Heart left ventricle (tissue), 16 donors: Measurements from ENCODE around the gene ZNF692. TPM values are rescaled to one million over a fixed set of nuclear protein-coding genes. Genes with fewer than 3 reads are reported as not detected.

Experiments used
- ATAC-seq, 4 donors: fragments of 200-7000 bp; cut with Tn5 transposase; one replicate each; pipeline ENCODE4 v1.9.1; 2020 to 2022; ENCODE audit warnings: moderate library complexity in 4 of 4, mild to moderate bottlenecking in 3 of 4, moderate number of reproducible peaks in 1 of 4
- DNase-seq, 5 donors: peaks; one replicate each; pipeline ENCODE4 v3.0.0-alpha.2; 2020
- H3K27ac ChIP-seq, 12 donors: fragments of 200-600 bp; sonication (generic) in 4 of 12; one replicate each; pipeline versions ENCODE4 v1.5.0 to v1.8.0; 2016 to 2022; ENCODE audit warnings: mild to moderate bottlenecking in 2 of 12
- H3K27me3 ChIP-seq, 9 donors: fragments of 200-600 bp; sonication (generic) in 2 of 9; one replicate each; pipeline versions ENCODE4 v1.5.1 to v1.8.0; 2016 to 2022; ENCODE audit warnings: mild to moderate bottlenecking in 3 of 9
- H3K36me3 ChIP-seq, 9 donors: fragments of 200-600 bp; sonication (generic) in 2 of 9; one replicate each; pipeline versions ENCODE4 v1.5.0 to v1.8.0; 2018 to 2022; ENCODE audit warnings: mild to moderate bottlenecking in 2 of 9
- H3K4me1 ChIP-seq, 12 donors: fragments of 200-600 bp; sonication (generic) in 4 of 12; one replicate each; pipeline versions ENCODE4 v1.5.0 to v1.8.0; 2016 to 2022; ENCODE audit warnings: mild to moderate bottlenecking in 3 of 12
- H3K4me3 ChIP-seq, 12 donors: fragments of 200-600 bp; sonication (generic) in 4 of 12; one replicate each; pipeline versions ENCODE4 v1.5.0 to v1.8.0; 2017 to 2022; ENCODE audit warnings: mild to moderate bottlenecking in 9 of 12, moderate library complexity in 4 of 12
- H3K9me3 ChIP-seq, 12 donors: fragments of 200-600 bp; sonication (generic) in 4 of 12; one replicate each; pipeline versions ENCODE4 v1.5.0 to v1.8.0; 2016 to 2022; ENCODE audit warnings: mild to moderate bottlenecking in 1 of 12
- CTCF ChIP-seq, 12 donors: fragments of 200-600 bp; sonication (generic) in 4 of 12; IDR thresholded peaks; one replicate each; pipeline versions ENCODE4 v1.5.0 to v1.8.0; 2018 to 2022; ENCODE audit warnings: antibody characterized with exemption in 12 of 12, mild to moderate bottlenecking in 5 of 12
- POLR2A ChIP-seq, 2 donors: fragments of 450-650 bp; IDR thresholded peaks; one replicate each; pipeline ENCODE4 v1.6.1; 2017; ENCODE audit warnings: antibody characterized with exemption in 2 of 2, mild to moderate bottlenecking in 2 of 2, moderate library complexity in 2 of 2
- WGBS, 4 donors: extraction: QIAGEN DNeasy Blood & Tissue Kit in 2 of 4; methylation state at CpG; one replicate each; pipeline versions ENCODE4 v1.1.5 to v1.1.7; 2013 to 2018; 5-methylcytosine and 5-hydroxymethylcytosine counted together
- intact Hi-C, 10 donors: fragments of 100-400 bp; cut with DNase I; formaldehyde crosslinking; loops; one replicate each; pipeline versions ENCODE4 v1.11.1 to v1.14.2; 2022
- polyA plus RNA-seq, 2 donors: library from polyadenylated mRNA; stranded (reverse); fragments of 200-250 nt; gene quantifications; one replicate each; pipeline ENCODE4 v1.2.3, GENCODE V29; 2013
- total RNA-seq, 9 donors: library from RNA; depleted of rRNA in 2 of 9; stranded (reverse); fragments of >200 nt in 2 of 9; fragmentation: NEBNext Ultra II Directional in 3 of 9; extraction: Animal tissue kit (Norgen Biotek cat#: 25700) in 3 of 9; gene quantifications; one replicate each; pipeline versions ENCODE4 v1.1.0 to v1.2.4, GENCODE V29; 2016 to 2023
- donor health status: ischemic (EF 13 %, LVEDD 7.1; RV severe dilation, severe dysfunction).
- donor health status: healthy with polysubstance abuse.
- donor health status: DM: no; HTN: yes; CAD: no.
- donor health status: DM: no; HTN: no; CAD: no.
- donor health status: ischemic (EF 25% LVEDD 6.9; RV normal size, moderate dysfunction).
- donor health status: ischemic (EF 25% LVEDD 5.7; RV mildly dilated, moderate dysfunction).
- donor health status: healthy.
- donor health status: DM: yes; HTN: yes; CAD: no.
- donor health status: ischemic (EF 35%, LVEDD 5.7; RV mildly dilated, moderate dysfunction).
- donor health status: nonischemic (EF 11% LVEDD 7.7; RV severe dilation, severe dysfunction).
- donor health status: DM: yes; HTN: yes; CAD: no.
- donor health status: PGD.
- donor health status: ischemic (EF 29% LVEDD 5.4; RV normal size, mild dysfunction).
- donor health status: nonischemic (EF 23%, LVEDD 6.1; RV moderate dilation, normal function).

The ZNF692 gene
- total and polyA plus RNA-seq, 11 donors, result 7.4 to 32.4 (median 14.8) TPM

GRCh38 chr1:248828845-248829244, 30.0 kb downstream of the ZNF692 start:
- Histone ChIP-seq H3K27ac (no peak overlapping the region), H3K27me3 (no peaks in the 10 kb centered on the region), H3K4me3 (no peak overlapping the region), H3K36me3 (peaks cover 0 to 8% (median 3%) of the 10 kb centered on the region in 9 donors), H3K9me3 (no peaks in the 10 kb centered on the region), H3K4me1 (peaks cover 13 to 36% (median 22%) of the 10 kb centered on the region in 12 donors)
- intact Hi-C loops, result no loop called here
- WGBS, 4 donors, result 56 to 68% (median 58%) methylated on average over 3 of the region's 3 CpGs
- TF ChIP-seq POLR2A (IDR thresholded peaks at IDR 0.05), result no peak
- TF ChIP-seq CTCF (IDR thresholded peaks at IDR 0.05), result no peak
- ATAC-seq (no peak), DNase-seq (no peak)

GRCh38 chr1:248825909-248826760, 32.8 kb downstream of the ZNF692 start, which contains the start of gene SH3BP5L:
SH3BP5L (minus strand) TSS chr1:248825915; CDS start chr1:248824935, 980 bp downstream.
- TF ChIP-seq CTCF (IDR thresholded peaks at IDR 0.05) (peak; percentile 23 to 88 (median 64)), POLR2A (IDR thresholded peaks at IDR 0.05) (peak in 1 of 2 donors; percentile 70)
- no peaks in the 10 kb centered on the region for H3K9me3 ChIP-seq
- no peaks in the 10 kb centered on the region for H3K27me3 ChIP-seq
- H3K27ac ChIP-seq, result peak within 1 kb of the TSS; percentile 91 to 99 (median 95)
- peaks cover 19 to 63% (median 48%) of the 10 kb centered on the region in 12 donors for H3K4me1 ChIP-seq
- peak within 1 kb of the TSS; percentile 55 to 89 (median 76) for H3K4me3 ChIP-seq
- ATAC-seq (peak; percentile 95 to 97 (median 97)), DNase-seq (peak; percentile 93 to 96 (median 95))
- intact Hi-C loops, result loop anchor here in 6 of 10 donors (1.0 to 2.0 kb wide), 5 partner anchors 12 to 80 kb away; partner anchors contain the start of genes ZNF672 (in 4 of the 6), PGBD2 (in 3 of the 6) and ZNF692 (in 1 of the 6)
- H3K36me3 ChIP-seq, result peaks cover 0 to 22% (median 14%) of the 10 kb centered on the region in 9 donors
- WGBS, 4 donors, result 0 to 1% (median 0%) methylated on average over 48 to 56 of the region's 56 CpGs

GRCh38 chr1:248825573-248825908, 33.3 kb downstream of the ZNF692 start:
- peak overlapping the region; percentile 91 to 99 (median 95) for H3K27ac ChIP-seq
- WGBS, 4 donors, result 0 to 1% (median 1%) methylated on average over 18 of the region's 18 CpGs
- ATAC-seq (peak in 2 of 4 donors; percentile 1 to 5), DNase-seq (no peak)
- TF ChIP-seq CTCF (IDR thresholded peaks at IDR 0.05) (no peak), POLR2A (IDR thresholded peaks at IDR 0.05) (peak in 1 of 2 donors; percentile 28)
- no peaks in the 10 kb centered on the region for H3K9me3 ChIP-seq
- H3K36me3 ChIP-seq, result peaks cover 0 to 25% (median 18%) of the 10 kb centered on the region in 9 donors
- peaks cover 19 to 68% (median 54%) of the 10 kb centered on the region in 12 donors for H3K4me1 ChIP-seq
- intact Hi-C loops, result no loop called here
- H3K4me3 ChIP-seq, result peak overlapping the region; percentile 55 to 89 (median 76)
- H3K27me3 ChIP-seq, result no peaks in the 10 kb centered on the region

GRCh38 chr1:248825136-248825535, 33.7 kb downstream of the ZNF692 start:
- Histone ChIP-seq H3K4me3 (peak overlapping the region; percentile 55 to 89 (median 76)), H3K36me3 (peaks cover 0 to 29% (median 22%) of the 10 kb centered on the region in 9 donors), H3K27ac (peak overlapping the region; percentile 91 to 99 (median 95)), H3K27me3 (no peaks in the 10 kb centered on the region), H3K9me3 (no peaks in the 10 kb centered on the region), H3K4me1 (peaks cover 19 to 70% (median 55%) of the 10 kb centered on the region in 12 donors)
- TF ChIP-seq POLR2A (IDR thresholded peaks at IDR 0.05) (no peak), CTCF (IDR thresholded peaks at IDR 0.05) (no peak)
- ATAC-seq (no peak), DNase-seq (no peak)
- WGBS, 4 donors, result 26 to 36% (median 32%) methylated on average over 10 of the region's 10 CpGs
- intact Hi-C loops, result no loop called here
